ENCODE results near the gene POLD3. TPM values are rescaled to one million over a fixed set of nuclear protein-coding genes. Genes with fewer than 3 reads are reported as not detected.

The POLD3 gene
- total RNA-seq, 2 donors from 2014 or later: 4.6 to 7.0 TPM

GRCh38 chr11:74680703-74681531, 88.5 kb downstream of the POLD3 start:
- Histone ChIP-seq H3K36me3 (no peaks in the 10 kb centered on the region), H3K9me3 (no peaks in the 10 kb centered on the region), H3K27ac (peak overlapping the region in 1 of 2 donors; percentile 58), H3K4me3 (no peak overlapping the region), H3K27me3 (no peaks in the 10 kb centered on the region), H3K4me1 (peaks cover 0 to 19% of the 10 kb centered on the region in 2 donors)
- no peak for TF ChIP-seq CTCF (IDR thresholded peaks at IDR 0.05)
- DNase-seq (ENCODE audit: low spot score): peak; percentile 55

- peak overlapping the region; percentile 35 to 58 for H3K27ac ChIP-seq
- peak; percentile 58 for DNase-seq (ENCODE audit: low spot score)
- H3K27me3 ChIP-seq: no peaks in the 10 kb centered on the region
- no peaks in the 10 kb centered on the region for H3K36me3 ChIP-seq
- no peak overlapping the region for H3K4me3 ChIP-seq
- peaks cover 0 to 19% of the 10 kb centered on the region in 2 donors for H3K4me1 ChIP-seq
- no peaks in the 10 kb centered on the region for H3K9me3 ChIP-seq
- no peak for TF ChIP-seq CTCF (IDR thresholded peaks at IDR 0.05)
These were observed 89.6 kb downstream of the POLD3 start for GRCh38 chr11:74681686-74682651.

GRCh38 chr11:74682731-74683278, 90.4 kb downstream of the POLD3 start:
- peak; percentile 52 for DNase-seq (ENCODE audit: low spot score)
- Histone ChIP-seq H3K27ac (peak overlapping the region; percentile 51 to 58), H3K4me1 (peaks cover 0 to 19% of the 10 kb centered on the region in 2 donors)

GRCh38 chr11:74683279-74683871, 91.0 kb downstream of the POLD3 start:
- H3K36me3 ChIP-seq: no peaks in the 10 kb centered on the region
- no peaks in the 10 kb centered on the region for H3K9me3 ChIP-seq
- H3K27ac ChIP-seq: peak overlapping the region; percentile 51 to 58
- no peaks in the 10 kb centered on the region for H3K27me3 ChIP-seq
- TF ChIP-seq CTCF (IDR thresholded peaks at IDR 0.05): peak; percentile 48 to 62
- H3K4me1 ChIP-seq: peaks cover 0 to 19% of the 10 kb centered on the region in 2 donors
- DNase-seq (ENCODE audit: low spot score): no peak
- peak overlapping the region; percentile 40 to 57 for H3K4me3 ChIP-seq

More at GRCh38 chr11:74682731-74683278, 90.4 kb downstream of the POLD3 start:
- Histone ChIP-seq H3K9me3 (no peaks in the 10 kb centered on the region), H3K36me3 (no peaks in the 10 kb centered on the region), H3K4me3 (peak overlapping the region; percentile 40 to 57), H3K27me3 (no peaks in the 10 kb centered on the region)
- TF ChIP-seq CTCF (IDR thresholded peaks at IDR 0.05): no peak

- peak overlapping the region in 1 of 2 donors; percentile 51 for H3K27ac ChIP-seq
- H3K36me3 ChIP-seq: no peaks in the 10 kb centered on the region
- no peak for DNase-seq (ENCODE audit: low spot score)
- H3K4me1 ChIP-seq: peaks cover 0 to 19% of the 10 kb centered on the region in 2 donors
- TF ChIP-seq CTCF (IDR thresholded peaks at IDR 0.05): no peak
- no peaks in the 10 kb centered on the region for H3K27me3 ChIP-seq
- no peak overlapping the region for H3K4me3 ChIP-seq
- no peaks in the 10 kb centered on the region for H3K9me3 ChIP-seq
These were observed 91.6 kb downstream of the POLD3 start for GRCh38 chr11:74683941-74684481.
